ENCODE results near the gene IL7R. TPM values are rescaled to one million over a fixed set of nuclear protein-coding genes. Genes with fewer than 3 reads are reported as not detected.

The IL7R gene
- total RNA-seq, 1 experiment from 2014 or later: not detected

GRCh38 chr5:35879096-35879495 is 22.4 kb downstream of the IL7R start:
- H2AFZ ChIP-seq (ENCODE audit: low read length): no peak overlapping the region
- no peak overlapping the region for H2BK20ac ChIP-seq (ENCODE audit: low read depth, low read length, poor library complexity, severe bottlenecking)
- no peak overlapping the region for H3T11ph ChIP-seq (ENCODE audit: low read length)
- no peaks in the 10 kb centered on the region for H3K9me3 ChIP-seq (ENCODE audit: control insufficient read depth, low read depth, low read length)
- H3K23me2 ChIP-seq (ENCODE audit: insufficient read length, low read depth, low read length, poor library complexity, severe bottlenecking): no peaks in the 10 kb centered on the region
- H3K23ac ChIP-seq (ENCODE audit: insufficient read length, low read depth, low read length): no peak overlapping the region
- H3K18ac ChIP-seq (ENCODE audit: insufficient read length, low read depth, low read length): no peak overlapping the region
- no peak overlapping the region for H4K5ac ChIP-seq (ENCODE audit: insufficient read length, low read depth, low read length)
- H2AK5ac ChIP-seq (ENCODE audit: insufficient read length, low read length): no peak overlapping the region
- H3K56ac ChIP-seq (ENCODE audit: insufficient read length, low read depth, low read length): no peak overlapping the region
- TF ChIP-seq, protein P1, sequence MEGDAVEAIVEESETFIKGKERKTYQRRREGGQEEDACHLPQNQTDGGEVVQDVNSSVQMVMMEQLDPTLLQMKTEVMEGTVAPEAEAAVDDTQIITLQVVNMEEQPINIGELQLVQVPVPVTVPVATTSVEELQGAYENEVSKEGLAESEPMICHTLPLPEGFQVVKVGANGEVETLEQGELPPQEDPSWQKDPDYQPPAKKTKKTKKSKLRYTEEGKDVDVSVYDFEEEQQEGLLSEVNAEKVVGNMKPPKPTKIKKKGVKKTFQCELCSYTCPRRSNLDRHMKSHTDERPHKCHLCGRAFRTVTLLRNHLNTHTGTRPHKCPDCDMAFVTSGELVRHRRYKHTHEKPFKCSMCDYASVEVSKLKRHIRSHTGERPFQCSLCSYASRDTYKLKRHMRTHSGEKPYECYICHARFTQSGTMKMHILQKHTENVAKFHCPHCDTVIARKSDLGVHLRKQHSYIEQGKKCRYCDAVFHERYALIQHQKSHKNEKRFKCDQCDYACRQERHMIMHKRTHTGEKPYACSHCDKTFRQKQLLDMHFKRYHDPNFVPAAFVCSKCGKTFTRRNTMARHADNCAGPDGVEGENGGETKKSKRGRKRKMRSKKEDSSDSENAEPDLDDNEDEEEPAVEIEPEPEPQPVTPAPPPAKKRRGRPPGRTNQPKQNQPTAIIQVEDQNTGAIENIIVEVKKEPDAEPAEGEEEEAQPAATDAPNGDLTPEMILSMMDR (conservative IDR thresholded peaks at IDR 0.05): no peak
- H3K4ac ChIP-seq (ENCODE audit: low read depth, low read length): no peak overlapping the region
- no peak overlapping the region for H3K27ac ChIP-seq (ENCODE audit: insufficient read length, low read depth, low read length)
- WGBS (ENCODE audit: extremely low coverage, insufficient read length, low lambda C conversion rate): no CpG with 5 or more reads among the region's 2 CpGs
- H3K36me3 Mint-ChIP-seq (ENCODE audit: insufficient read depth in 1 of 3, low read depth in 3 of 3): no peaks in the 10 kb centered on the region
- H3K4me3 Mint-ChIP-seq: no peak overlapping the region
- no peak overlapping the region for H4K91ac ChIP-seq (ENCODE audit: insufficient read length, low read depth, low read length)
- H3K27ac Mint-ChIP-seq: no peak overlapping the region
- H2BK15ac ChIP-seq (ENCODE audit: low read depth, low read length): no peak overlapping the region
- no peak overlapping the region for H3K14ac ChIP-seq (ENCODE audit: insufficient read depth, low read length)
- peaks cover 0 to 2% of the 10 kb centered on the region in 2 experiments; a peak in 2 of 4 replicates for H3K4me1 Mint-ChIP-seq
- no peak overlapping the region for H2BK12ac ChIP-seq (ENCODE audit: insufficient read length, low read depth, low read length)
- H3K27me3 ChIP-seq (ENCODE audit: insufficient read depth, low read length): no peaks in the 10 kb centered on the region
- H3K27me3 Mint-ChIP-seq (ENCODE audit: low read depth): no peaks in the 10 kb centered on the region; the same call in 1 of the 2 replicates
- no peak overlapping the region for H3K9ac ChIP-seq (ENCODE audit: extremely low read depth, insufficient read length, low read length)
- no peaks in the 10 kb centered on the region for H4K20me1 ChIP-seq (ENCODE audit: control insufficient read depth, insufficient read depth, insufficient read length)
- H3K79me2 ChIP-seq (ENCODE audit: insufficient read depth, low read length): no peaks in the 10 kb centered on the region
- H4K8ac ChIP-seq (replicated peaks; ENCODE audit: insufficient read length, low read depth, low read length): no peak overlapping the region
- H3K4me2 ChIP-seq (ENCODE audit: insufficient read depth, insufficient read length, low read length): no peak overlapping the region
- H3K4me1 ChIP-seq (ENCODE audit: insufficient read depth, low read length): no peaks in the 10 kb centered on the region
- no peak for DNase-seq
- no peak overlapping the region for H2BK5ac ChIP-seq (ENCODE audit: insufficient read length, low read length)
- no peaks in the 10 kb centered on the region; a peak in 1 of 5 replicates for H3K9me3 Mint-ChIP-seq
- H3K79me1 ChIP-seq (ENCODE audit: insufficient read depth, low read depth, low read length, poor library complexity, severe bottlenecking): no peaks in the 10 kb centered on the region
- no peak overlapping the region for H2BK120ac ChIP-seq (ENCODE audit: low read depth, low read length, poor library complexity, severe bottlenecking)
